G401 (cell line): ENCODE results near the gene PABPN1L. TPM values are rescaled to one million over a fixed set of nuclear protein-coding genes. Genes with fewer than 3 reads are reported as not detected.
"Not testable (repeated sequence)": the region's sequence is repeated elsewhere in the genome, so short reads cannot be mapped to it uniquely, and the experiment has no call there.

Experiments
- DNase-seq: peaks from one replicate; pipeline ENCODE4 v3.0.0-alpha.2; 2015; ENCODE audit warnings: low spot score
- in situ Hi-C: cut with HindIII; loops from 2 replicates; pipeline ENCODE4 v1.10.0; 2016; ENCODE audit warnings: low sequenced_read_pairs, mixed read lengths
- total RNA-seq: library from RNA; depleted of rRNA; stranded (reverse); fragments of >200 nt; shearing (Covaris generic); gene quantifications from 2 replicates; pipeline ENCODE4 v1.2.3, GENCODE V29; 2014

Gene PABPN1L
- total RNA-seq, 1 experiment from 2014 or later = not detected

DNA sequence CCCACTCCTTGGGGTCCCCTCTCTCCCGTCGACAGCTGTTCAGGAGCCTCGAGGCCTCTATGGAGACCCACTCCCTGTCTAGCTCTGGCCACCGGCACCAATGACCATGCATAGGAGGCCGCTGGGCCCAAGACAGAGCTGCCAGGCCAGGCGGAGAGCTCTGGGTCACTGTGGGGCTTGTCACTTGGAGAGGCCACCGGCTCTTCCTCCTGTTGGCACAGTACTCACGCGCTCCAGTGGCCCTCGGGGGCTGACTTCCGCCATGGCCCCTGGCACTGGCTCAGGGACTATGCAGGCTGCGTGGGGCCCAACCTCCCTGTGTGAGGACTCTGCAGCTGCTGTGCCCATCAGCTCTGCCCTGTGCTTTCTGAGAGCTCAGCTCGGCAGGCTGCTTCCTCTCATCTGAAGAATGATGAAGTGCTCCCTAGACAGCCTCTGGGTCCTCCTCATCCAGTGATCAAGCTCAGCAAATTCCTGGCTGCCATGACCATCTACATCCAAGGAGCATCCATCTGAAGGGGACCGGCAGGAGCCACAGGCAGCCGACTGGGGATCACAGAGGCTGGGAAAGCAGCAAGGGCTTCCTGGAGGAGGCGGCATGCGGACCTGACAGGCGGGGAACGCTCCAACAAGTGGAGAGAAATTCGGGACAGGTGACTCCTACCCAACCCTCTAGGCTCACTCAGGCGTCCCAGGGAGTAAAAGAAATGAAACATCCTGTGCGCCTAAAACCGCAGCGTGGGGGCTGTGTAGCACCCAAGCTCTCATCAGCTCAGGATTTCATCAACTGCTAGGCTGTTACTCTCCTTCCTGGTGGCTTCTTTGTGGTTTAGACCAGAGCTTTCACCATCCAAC, 26.5 kb downstream of the PABPN1L start:
- in situ Hi-C loops = no loop called here
- no peak for DNase-seq

- DNase-seq = no peak
- in situ Hi-C loops = no loop called here
Observed at GRCh38 chr16:88839026-88839529, 27.4 kb downstream of the PABPN1L start.

DNA sequence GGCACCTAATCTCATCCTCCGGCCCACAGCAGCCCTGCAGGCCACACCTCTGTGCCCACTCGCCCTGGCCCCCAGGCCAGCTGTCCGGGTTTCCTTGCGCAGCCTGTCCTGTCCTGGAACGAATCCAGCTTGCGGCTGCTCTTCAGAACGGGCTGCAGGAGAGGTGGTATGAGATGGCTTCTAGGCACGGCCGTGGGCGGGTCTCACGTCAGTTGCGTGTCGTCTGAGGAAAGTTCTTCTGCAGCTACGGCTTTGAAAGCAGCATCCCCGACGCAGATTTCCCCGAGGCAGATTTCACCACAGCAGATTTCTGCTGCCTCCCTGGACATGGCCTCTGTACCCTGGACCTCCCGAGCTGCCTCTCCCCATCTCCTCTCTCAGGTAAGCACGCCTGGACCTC, 27.9 kb downstream of the PABPN1L start:
- no peak for DNase-seq
- in situ Hi-C loops = no loop called here

DNA sequence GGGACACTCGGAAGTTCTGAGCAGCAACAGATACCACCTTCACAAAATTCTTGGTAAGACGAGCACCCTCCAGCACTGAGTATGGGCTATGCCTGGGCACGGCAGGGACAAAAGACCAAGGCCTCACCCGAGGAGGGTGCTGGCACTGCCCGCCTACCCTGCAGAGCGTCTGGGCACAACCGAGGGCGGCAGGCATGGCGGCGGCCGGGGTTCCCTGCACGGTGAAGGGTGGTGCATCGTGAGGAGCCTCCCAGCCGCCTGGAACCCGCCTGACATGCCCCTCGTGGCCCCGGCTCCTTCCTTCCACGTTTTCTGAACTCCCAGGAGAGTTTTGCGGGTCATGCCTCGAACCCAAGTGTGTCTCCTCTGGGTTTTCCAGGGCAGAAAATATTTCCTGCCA, 28.7 kb downstream of the PABPN1L start:
- in situ Hi-C loops = no loop called here
- no peak for DNase-seq

DNA sequence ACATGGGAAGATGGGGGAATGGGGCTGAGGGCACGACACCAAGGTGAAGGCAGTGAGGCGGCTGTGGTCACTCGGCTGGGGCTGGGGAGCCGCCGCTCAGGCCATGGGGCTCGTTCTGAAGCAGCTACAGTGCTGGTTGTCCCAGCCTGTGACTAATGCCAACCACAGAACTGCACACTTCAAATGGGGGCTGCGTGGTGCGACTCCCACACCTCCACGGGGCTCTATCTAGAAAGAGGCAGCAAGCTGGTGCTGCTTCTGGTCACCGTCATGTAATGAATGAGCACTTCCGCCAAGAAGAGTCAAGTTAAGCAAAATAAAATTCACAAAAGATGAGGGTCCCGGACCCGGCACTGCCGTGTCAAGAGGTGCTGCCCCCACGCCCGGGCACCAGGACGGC, 29.7 kb downstream of the PABPN1L start:
- no peak for DNase-seq
- in situ Hi-C loops = no loop called here

DNA sequence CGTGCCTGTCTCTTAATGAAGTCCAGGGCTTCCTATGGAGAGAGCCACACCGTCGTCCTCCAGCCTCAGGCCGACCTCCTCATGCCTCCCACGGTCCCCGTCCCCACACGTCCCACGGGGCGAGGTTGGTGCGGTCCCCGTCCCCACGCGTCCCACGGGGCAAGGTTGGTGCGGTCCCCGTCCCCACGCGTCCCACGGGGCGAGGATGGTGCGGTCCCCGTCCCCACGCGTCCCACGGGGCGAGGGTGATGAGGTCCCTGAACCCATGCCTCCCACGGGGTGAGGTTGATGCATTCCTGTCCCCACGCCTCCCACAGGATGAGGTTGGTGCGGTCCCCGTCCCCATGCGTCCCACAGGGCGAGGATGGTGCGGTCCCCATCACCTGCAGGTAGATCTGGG, 30.6 kb downstream of the PABPN1L start:
- no peak for DNase-seq
- in situ Hi-C loops = no loop called here

GRCh38 chr16:88835383-88835782, 31.1 kb downstream of the PABPN1L start:
- DNase-seq = no peak
- in situ Hi-C loops = no loop called here

- in situ Hi-C loops = no loop called here
- DNase-seq = no peak
Observed at GRCh38 chr16:88834670-88835069, 31.8 kb downstream of the PABPN1L start.

GRCh38 chr16:88833086-88833485, 33.4 kb downstream of the PABPN1L start:
- in situ Hi-C loops = no loop called here
- no peak for DNase-seq

GRCh38 chr16:88831838-88832237, 34.6 kb downstream of the PABPN1L start:
- in situ Hi-C loops = no loop called here

DNA sequence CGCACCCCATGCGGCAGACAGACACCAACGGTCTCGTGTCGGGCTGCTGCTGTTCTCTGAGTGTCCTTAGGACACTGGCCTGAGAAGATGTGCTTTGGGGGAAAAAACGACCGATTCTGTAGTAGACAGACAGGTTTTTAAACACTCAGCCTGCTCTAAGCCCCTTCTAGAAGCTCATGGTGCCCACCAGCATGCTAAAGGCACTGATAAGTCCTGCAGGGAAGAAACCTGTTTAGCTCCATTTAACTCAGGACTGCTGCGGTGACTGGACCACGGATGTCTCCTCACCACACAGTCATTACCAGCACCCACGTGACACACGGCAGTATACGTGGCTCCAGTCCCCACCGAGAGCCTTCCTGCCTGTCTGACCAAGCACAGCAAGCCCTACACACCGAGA, 35.7 kb downstream of the PABPN1L start:
- in situ Hi-C loops = no loop called here
- DNase-seq = no peak

More at GRCh38 chr16:88831838-88832237, 34.6 kb downstream of the PABPN1L start:
- DNase-seq = no peak

DNA sequence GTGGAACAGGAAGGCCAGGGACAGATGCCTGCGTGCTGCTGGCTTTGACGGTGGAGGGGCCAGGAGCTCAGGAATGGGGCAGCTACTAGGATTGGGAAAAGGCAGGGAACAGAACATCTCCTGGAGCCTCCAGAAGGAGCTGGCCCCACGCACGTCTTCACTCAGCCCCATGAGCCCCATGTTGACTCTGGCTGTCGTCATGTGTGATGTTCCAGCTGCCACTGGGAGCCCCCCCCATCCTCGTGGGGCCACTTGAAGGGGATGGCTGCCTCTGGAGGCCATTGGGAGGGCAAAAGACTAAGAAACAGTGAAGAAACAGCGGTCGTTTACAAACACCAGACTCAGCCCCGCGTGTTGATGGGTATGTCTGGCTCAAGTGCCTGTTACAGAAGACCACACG, 36.2 kb downstream of the PABPN1L start:
- in situ Hi-C loops = no loop called here
- no peak for DNase-seq

DNA sequence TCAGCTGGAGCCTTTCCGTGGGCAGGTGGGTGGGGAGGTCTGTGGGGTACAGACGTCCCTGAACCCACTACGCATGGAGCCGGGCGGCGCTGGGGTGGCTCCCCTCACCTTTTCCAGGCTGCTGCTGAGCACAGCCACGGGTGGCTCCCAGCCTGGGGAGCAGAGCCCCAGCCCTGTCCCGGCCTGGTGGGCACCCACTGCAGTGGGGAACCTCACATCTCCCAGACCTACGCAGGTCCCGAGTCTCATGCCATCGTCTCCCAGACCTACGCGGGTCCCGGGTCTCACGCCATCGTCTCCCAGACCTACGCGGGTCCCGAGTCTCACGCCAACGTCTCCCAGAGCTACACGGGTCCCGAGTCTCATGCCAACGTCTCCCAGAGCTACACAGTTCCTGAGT, 37.7 kb downstream of the PABPN1L start:
- in situ Hi-C loops = no loop called here
- DNase-seq = no peak

DNA sequence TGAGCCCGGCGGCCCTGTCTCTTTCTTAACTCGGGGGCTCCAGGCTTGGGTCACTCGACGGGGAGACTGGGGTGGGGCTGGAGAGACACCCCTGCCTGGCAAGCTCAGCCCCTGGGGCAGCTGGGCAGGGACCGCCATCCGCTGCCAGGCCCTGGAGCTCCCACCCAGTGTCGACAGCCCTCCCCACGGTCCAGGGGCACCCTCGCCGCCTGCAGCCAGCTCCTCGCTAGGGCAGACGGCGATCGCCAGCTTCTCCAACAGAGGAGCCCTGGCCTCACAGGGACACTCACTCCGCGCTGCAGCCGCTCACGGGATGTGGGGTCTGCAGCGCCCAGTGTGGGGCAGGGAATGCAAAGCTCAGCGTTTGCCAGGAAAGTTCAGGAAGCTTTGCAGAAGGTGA, 38.7 kb downstream of the PABPN1L start:
- DNase-seq = no peak
- in situ Hi-C loops = no loop called here

GRCh38 chr16:88826070-88826840, 40.2 kb downstream of the PABPN1L start:
- no peak for DNase-seq
- in situ Hi-C loops = no loop called here

- DNase-seq = no peak
- in situ Hi-C loops = no loop called here
Observed at GRCh38 chr16:88825146-88825545, 41.3 kb downstream of the PABPN1L start.

- no peak for DNase-seq
- in situ Hi-C loops = no loop called here
Observed at GRCh38 chr16:88824256-88825077, 42.0 kb downstream of the PABPN1L start.

DNA sequence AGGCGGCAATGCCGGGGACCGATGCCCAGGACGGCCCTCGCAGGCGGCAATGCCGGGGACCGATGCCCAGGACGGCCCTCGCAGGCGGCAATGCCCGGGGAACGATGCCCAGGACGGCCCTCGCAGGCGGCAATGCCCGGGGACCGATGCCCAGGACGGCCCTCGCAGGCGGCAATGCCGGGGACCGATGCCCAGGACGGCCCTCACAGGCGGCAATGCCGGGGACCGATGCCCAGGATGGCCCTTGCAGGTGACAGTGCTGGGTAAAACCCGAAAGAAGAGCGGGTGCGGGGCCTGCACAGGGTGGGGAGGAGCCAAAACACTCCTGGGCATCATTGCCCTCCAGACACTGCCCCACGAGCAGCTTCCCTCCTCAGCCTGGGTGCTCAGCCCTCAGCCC, 42.8 kb downstream of the PABPN1L start:
- in situ Hi-C loops, DNase-seq: not testable (repeated sequence)

- in situ Hi-C loops = no loop called here
- no peak for DNase-seq
Observed at GRCh38 chr16:88822281-88823040, 44.0 kb downstream of the PABPN1L start.
